GM21723 (cell line): ENCODE data around the gene PLCH1.

Experiments
- ATAC-seq: cut with Tn5 transposase; IDR thresholded peaks from one replicate; pipeline ENCODE4 v1.9.1; 2021; ENCODE audit warnings: mild to moderate bottlenecking, moderate library complexity; ENCODE audit not compliant: unreplicated experiment

The PLCH1 gene

DNA sequence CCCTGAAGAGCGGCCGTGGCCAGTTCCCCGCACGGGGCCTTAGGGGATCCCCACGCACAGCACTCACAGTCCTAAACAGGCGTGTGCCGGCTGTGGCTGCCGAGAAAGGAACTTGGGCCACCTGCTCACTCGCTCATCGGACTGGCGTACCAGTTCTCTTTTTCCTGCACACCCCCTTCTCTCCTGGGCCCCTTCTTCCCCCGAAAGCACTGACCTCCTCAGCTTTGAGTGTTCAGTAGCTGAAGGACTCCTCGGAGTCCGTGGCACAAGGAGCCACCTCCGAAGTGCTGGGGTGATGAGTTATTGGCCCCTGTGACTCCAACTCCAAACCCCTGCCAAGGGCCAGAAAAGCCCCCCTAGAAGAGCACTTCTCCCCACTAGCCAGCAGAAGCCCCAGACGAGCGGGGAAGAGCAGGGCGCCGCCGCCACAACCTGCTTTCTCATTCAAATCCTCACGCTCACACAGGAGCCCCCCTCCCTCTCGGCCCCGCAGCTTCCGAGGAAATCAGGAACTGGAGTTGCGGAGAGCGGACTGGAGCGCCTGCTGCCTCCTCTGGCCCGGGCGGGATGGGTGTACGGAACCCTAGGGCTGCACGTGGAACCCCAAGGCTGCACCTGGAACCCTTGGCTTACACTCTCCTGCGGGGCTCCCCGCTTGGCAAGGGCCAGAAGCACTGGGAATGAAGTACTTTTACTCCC, at the start of gene PLCH1:
TSS of gene PLCH1 (minus strand) at position 446 of the 699 bp plus-strand sequence. CDS start 40,847 bp downstream, outside the sequence.
- ATAC-seq = peak; percentile 69

DNA sequence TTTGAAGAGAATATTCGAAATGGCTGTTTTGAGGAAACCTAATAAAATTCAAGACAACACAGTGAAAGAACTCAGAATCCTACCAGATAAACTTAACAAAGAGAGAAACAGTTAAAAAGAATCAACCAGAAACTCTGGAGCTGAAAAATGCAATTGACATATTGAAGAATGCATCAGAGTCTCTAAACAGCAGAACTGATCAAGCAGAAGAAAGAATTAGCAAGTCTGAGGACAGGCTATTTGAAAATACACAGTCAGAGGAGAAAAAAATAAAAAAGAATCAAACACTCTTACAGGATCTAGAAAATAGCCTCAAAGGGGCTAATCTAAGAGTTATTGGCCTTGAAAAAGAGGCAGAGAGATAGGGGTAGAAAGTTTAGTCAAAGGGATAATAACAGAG, 47.7 kb upstream of the PLCH1 start:
- ATAC-seq = no peak

DNA sequence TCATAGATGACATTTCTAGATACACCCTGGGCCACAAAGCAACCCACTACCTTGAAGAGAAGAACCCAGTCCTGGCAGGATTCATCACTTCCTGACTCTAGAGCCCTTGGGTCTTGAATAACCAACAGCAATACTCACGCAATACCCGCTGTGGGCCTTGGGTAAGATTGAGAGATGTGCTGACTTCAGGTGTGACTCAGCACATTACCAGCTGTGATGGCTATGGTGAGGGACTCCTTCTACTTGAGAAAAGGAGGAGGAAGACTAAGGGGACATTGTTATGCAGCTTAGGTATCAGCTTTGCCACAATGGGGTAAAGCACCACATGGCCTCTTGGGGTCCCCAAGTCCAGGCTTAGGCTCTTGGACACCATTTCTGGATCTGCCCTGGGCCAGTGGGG, 46.3 kb upstream of the PLCH1 start:
- no peak for ATAC-seq

- ATAC-seq = no peak
Measured at GRCh38 chr3:155790272-155790925, 45.5 kb upstream of the PLCH1 start.

GRCh38 chr3:155785662-155786295, 40.9 kb upstream of the PLCH1 start:
- no peak for ATAC-seq

- no peak for ATAC-seq
Measured at GRCh38 chr3:155782390-155782953, 37.6 kb upstream of the PLCH1 start.

GRCh38 chr3:155780291-155780690, 35.4 kb upstream of the PLCH1 start:
- ATAC-seq = no peak

DNA sequence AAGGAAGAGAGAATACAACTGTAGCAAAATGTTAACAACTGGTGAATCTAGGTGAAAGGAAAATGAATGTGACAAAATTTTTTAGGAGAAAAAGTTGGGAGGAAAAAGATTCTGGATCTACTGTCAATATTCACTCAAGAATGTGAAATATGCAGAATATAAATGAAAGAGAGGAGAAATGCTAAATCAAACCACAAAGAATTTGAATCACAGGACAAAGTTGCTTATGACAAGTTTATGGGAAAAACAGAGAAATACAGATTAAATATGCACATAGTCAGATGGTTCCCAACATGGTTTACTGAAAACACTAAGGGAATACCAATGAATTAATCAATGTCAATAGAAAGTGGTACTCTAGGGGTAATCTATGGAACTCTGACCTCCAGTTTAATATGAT, 33.6 kb upstream of the PLCH1 start:
- ATAC-seq = no peak

DNA sequence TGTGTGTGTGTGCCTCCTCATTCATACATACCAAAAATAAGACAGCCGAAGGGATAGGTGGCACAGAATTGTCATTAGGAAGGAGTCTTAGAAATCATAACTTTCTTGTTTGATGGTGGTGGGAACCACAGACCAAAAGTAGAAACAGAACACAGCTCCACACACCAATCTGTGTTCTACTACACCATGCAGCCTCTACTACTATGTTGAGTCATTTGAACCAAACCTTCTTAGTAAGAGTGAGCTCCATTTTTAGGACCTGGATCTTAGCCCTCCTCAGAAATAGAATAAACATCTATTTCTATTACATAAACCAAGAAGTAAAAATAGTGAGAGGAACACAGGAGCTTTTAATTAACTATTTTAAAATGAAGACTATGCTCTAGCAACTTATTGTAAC, 27.9 kb upstream of the PLCH1 start:
- ATAC-seq = no peak

DNA sequence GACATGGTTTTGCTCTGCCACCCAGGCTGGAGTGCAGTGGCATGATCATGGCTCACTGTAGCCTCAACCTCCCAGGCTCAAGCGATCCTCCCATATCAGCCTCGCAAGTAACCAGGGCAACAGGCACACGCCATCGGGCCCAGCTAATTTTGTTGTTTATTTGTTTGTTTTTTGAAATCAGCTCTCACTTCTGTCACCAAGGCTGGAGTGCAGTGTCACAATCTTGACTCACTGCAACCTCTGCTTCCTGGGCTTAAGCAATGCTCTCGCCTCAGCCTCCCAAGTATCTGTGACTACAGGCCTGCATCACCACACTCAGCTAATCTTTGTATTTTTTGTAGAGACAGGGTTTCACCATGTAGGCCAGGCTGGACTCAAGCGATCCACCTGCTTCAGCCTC, 26.3 kb upstream of the PLCH1 start:
- no peak for ATAC-seq

- ATAC-seq = no peak
Measured at GRCh38 chr3:155766206-155766605, 21.3 kb upstream of the PLCH1 start.

GRCh38 chr3:155763870-155764463, 19.1 kb upstream of the PLCH1 start:
- no peak for ATAC-seq

GRCh38 chr3:155760653-155761052, 15.8 kb upstream of the PLCH1 start:
- ATAC-seq = no peak

DNA sequence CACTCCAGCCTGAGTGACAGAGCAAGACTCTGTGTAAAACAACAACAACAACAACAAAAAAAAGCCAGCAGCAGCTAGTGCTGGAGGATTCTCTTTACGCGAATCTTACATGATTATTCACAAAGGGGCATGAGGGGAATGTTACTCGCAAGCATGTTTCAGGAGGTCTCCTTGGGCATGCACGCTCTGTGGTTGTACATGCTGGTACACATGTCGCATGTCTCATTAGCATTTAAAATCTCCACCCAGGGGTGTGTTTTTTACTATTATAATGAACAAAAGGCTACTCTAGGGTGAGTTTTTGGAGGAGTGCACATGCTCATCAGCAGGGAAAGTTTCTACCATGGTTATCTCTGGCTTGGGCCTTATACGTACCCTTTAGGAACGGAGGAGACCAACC, 12.7 kb upstream of the PLCH1 start:
- no peak for ATAC-seq

- no peak for ATAC-seq
Measured at GRCh38 chr3:155753038-155753639, 8.3 kb upstream of the PLCH1 start.

- no peak for ATAC-seq
Measured at GRCh38 chr3:155748611-155749365, 3.9 kb upstream of the PLCH1 start.

GRCh38 chr3:155747946-155748290, 3.0 kb upstream of the PLCH1 start:
- no peak for ATAC-seq

DNA sequence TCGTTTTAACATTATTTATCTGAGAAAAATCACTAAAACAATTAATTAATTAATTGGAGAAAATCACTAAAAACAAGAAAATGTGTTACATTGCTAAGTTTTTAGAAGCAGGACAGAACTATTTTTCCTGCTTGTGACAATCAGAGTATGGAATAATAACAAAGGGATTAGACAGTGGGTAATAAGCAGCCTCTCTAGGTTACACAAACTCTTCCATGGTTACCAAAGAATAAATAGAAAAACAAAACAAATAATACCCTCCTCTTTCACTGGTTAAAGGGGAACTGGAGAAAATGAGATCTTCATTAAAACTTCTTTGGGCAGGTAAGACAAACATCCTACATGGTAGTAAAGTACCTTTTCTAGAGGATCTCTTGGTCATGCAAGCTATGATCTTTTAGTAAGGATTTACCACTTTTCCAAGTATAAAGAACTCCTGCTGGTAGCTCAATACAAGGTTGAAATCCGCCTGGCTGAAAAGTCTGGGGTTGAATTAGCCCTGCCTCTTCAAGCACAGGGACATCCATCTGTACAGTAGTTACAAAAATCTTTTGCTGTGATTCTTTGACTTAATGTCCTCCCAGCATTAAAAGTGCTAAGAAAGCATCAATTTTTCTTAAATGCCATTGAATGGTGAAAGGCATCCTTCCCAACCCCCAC, 2.5 kb upstream of the PLCH1 start:
- ATAC-seq = no peak

GRCh38 chr3:155746703-155747102, 1.8 kb upstream of the PLCH1 start:
- ATAC-seq = no peak
